ENCODE data around the gene CCDC88C. TPM values are rescaled to one million over a fixed set of nuclear protein-coding genes. Genes with fewer than 3 reads are reported as not detected.

CCDC88C gene
- total and polyA plus RNA-seq, 2 donors (not counting 3 experiments of a cell fraction or from before 2014, with no cell fraction given): 11.4 to 52.1 TPM

DNA sequence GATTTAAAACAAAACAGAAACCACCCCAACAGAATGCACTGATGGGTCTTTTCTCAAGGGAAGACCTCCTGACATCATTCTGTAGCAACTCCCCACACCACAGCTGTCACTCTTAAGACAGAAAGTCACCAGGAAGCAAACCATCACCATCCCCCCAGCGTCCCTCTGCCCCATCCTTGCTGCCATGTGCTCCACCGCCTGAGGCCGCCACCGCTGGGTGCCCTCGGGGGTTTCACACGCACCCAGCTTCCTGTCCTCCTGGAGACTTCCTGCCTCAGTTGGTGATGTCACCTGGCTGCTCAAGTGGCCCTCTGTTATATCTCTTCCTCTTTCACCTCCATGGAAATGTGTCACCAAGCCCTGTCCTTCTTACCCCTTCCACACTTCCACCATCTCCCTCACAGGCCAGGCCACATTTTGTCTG is 101.8 kb downstream of the CCDC88C start:
- Histone ChIP-seq H3K36me3 (ENCODE audit: control insufficient read depth in 2 of 2, extremely low read depth in 1 of 2, insufficient read depth in 2 of 2, low read length in 2 of 2) (peaks cover 0 to 40% of the 10 kb centered on the region in 2 experiments), H2AFZ (ENCODE audit: low read depth, low read length) (no peak overlapping the region), H3K4me1 (ENCODE audit: control insufficient read depth, extremely low read depth, insufficient read depth, low read length) (peaks cover 16% of the 10 kb centered on the region), H4K20me1 (replicated peaks; ENCODE audit: control insufficient read depth, extremely low read depth, insufficient read depth, low read length) (no peaks in the 10 kb centered on the region), H3K9me1 (replicated peaks; ENCODE audit: control insufficient read depth, extremely low read depth, insufficient read depth, low read length) (no peaks in the 10 kb centered on the region), H3K9ac (replicated peaks; ENCODE audit: extremely low read depth, insufficient read depth, low read length) (no peak overlapping the region), H3K27me3 (ENCODE audit: control insufficient read depth in 2 of 2, insufficient read depth in 2 of 2, low read length in 2 of 2) (no peaks in the 10 kb centered on the region), H3K4me3 (replicated peaks in 1 of 3; ENCODE audit: insufficient read depth in 1 of 3, low read depth in 1 of 3, low read length in 3 of 3) (no peak overlapping the region), H3K4me2 (ENCODE audit: insufficient read depth, low read length) (no peak overlapping the region), H3K9me3 (replicated peaks; ENCODE audit: control insufficient read depth, insufficient read depth, low read length) (no peaks in the 10 kb centered on the region), H3K27ac (ENCODE audit: insufficient read depth, low read depth, low read length) (no peak overlapping the region), H3K79me2 (ENCODE audit: control insufficient read depth, insufficient read depth, low read length) (no peaks in the 10 kb centered on the region)
- no peak for TF ChIP-seq POLR2A (IDR thresholded peaks at IDR 0.05; ENCODE audit: low read depth, low read length)
- TF ChIP-seq JUN (IDR thresholded peaks at IDR 0.05; ENCODE audit: borderline replicate concordance, insufficient read depth, insufficient read length, low read depth): no peak
- TF ChIP-seq GATA2 (IDR thresholded peaks at IDR 0.05; ENCODE audit: insufficient read depth, insufficient read length, low read depth, low read length): no peak
- TF ChIP-seq POLR2AphosphoS5 (IDR thresholded peaks at IDR 0.05; ENCODE audit: insufficient read depth, low read depth, low read length): no peak
- no peak for TF ChIP-seq MYC (IDR thresholded peaks at IDR 0.05; ENCODE audit: low read depth, low read length)
- TF ChIP-seq, protein P1, sequence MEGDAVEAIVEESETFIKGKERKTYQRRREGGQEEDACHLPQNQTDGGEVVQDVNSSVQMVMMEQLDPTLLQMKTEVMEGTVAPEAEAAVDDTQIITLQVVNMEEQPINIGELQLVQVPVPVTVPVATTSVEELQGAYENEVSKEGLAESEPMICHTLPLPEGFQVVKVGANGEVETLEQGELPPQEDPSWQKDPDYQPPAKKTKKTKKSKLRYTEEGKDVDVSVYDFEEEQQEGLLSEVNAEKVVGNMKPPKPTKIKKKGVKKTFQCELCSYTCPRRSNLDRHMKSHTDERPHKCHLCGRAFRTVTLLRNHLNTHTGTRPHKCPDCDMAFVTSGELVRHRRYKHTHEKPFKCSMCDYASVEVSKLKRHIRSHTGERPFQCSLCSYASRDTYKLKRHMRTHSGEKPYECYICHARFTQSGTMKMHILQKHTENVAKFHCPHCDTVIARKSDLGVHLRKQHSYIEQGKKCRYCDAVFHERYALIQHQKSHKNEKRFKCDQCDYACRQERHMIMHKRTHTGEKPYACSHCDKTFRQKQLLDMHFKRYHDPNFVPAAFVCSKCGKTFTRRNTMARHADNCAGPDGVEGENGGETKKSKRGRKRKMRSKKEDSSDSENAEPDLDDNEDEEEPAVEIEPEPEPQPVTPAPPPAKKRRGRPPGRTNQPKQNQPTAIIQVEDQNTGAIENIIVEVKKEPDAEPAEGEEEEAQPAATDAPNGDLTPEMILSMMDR (IDR thresholded peaks at IDR 0.05; ENCODE audit: extremely low read depth in 1 of 2, insufficient read depth in 1 of 2, low read depth in 1 of 2, low read length in 2 of 2): no peak
- no peak for TF ChIP-seq EZH2 (IDR thresholded peaks at IDR 0.05; ENCODE audit: borderline replicate concordance, low read depth, low read length, severe bottlenecking)
- no peak for TF ChIP-seq FOS (IDR thresholded peaks at IDR 0.05; ENCODE audit: borderline replicate concordance, insufficient read depth, low read length)
- no peak for TF ChIP-seq MAX (IDR thresholded peaks at IDR 0.05; ENCODE audit: insufficient read depth, insufficient read length)
- no TSS peak for BruUV-seq (replicated peaks)
- intact Hi-C loops (cut with micrococcal nuclease) (no loop called here), dilution Hi-C loops (cut with MboI; ENCODE audit: extremely low pct_ligation_motif_present, low sequenced_read_pairs) (no loop called here)
- ChIA-PET POLR2A (no interaction called here), CTCF (interaction anchor here (1.5 kb wide), 1 partner anchor 413 kb away, joined by 3 read pairs; no protein-coding TSS in a partner anchor)
- DNase-seq (ENCODE audit: low read depth, low spot score): no peak
- FAIRE-seq: peak; percentile 12

Data from endothelial cell of umbilical vein (primary cell).